Astrocyte (in vitro differentiated cells and primary cell): ENCODE measurements around the gene TUBG1.

Experiments
- EZH2 ChIP-seq: IDR thresholded peaks from 2 replicates; pipeline ENCODE4 v1.6.1; 2012; ENCODE audit warnings: mild to moderate bottlenecking, low read length, inconsistent platforms; ENCODE audit not compliant: insufficient read depth
- TF ChIP-seq, protein P1 (sequence below): IDR thresholded peaks from 2 replicates; pipeline ENCODE4 v1.5.1; 2011; ENCODE audit warnings: low read depth, mild to moderate bottlenecking, inconsistent platforms, low read length, moderate library complexity; ENCODE audit not compliant: insufficient read depth

DNA sequence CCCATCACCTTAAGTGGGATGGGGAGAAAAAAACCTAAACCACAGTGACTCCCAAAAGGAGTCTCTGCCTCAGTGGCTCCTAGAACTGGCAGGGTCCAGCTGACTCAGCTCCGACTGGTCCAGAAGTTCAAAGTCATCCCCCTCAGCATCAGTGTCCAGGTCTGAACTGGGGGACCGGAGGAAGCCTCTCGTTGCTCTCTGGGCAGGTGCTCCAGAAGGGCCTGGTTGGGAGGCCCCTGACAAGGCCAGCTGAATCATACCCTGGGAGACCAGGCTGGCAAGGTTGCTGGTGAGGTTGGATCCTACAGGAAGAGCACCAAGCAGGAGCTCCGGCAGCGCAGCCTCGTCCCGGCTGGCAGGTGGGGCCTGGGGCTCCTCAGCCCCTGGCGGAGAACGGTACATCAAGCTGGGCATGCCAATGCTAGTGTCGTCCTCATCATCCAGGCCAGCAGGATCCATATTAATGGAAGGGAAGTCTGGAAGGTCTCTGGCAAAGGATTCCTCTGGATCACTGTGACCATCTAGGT, 27.7 kb upstream of the TUBG1 start:
- TF ChIP-seq EZH2: no peak
- TF ChIP-seq, protein P1, sequence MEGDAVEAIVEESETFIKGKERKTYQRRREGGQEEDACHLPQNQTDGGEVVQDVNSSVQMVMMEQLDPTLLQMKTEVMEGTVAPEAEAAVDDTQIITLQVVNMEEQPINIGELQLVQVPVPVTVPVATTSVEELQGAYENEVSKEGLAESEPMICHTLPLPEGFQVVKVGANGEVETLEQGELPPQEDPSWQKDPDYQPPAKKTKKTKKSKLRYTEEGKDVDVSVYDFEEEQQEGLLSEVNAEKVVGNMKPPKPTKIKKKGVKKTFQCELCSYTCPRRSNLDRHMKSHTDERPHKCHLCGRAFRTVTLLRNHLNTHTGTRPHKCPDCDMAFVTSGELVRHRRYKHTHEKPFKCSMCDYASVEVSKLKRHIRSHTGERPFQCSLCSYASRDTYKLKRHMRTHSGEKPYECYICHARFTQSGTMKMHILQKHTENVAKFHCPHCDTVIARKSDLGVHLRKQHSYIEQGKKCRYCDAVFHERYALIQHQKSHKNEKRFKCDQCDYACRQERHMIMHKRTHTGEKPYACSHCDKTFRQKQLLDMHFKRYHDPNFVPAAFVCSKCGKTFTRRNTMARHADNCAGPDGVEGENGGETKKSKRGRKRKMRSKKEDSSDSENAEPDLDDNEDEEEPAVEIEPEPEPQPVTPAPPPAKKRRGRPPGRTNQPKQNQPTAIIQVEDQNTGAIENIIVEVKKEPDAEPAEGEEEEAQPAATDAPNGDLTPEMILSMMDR: no peak
